ENCODE measurements around the gene CEP131. TPM values are rescaled to one million over a fixed set of nuclear protein-coding genes. Genes with fewer than 3 reads are reported as not detected.
A peak's percentile ranks its signal among the peaks of the same experiment; 100 is the strongest.
"Not testable (repeated sequence)": the region's sequence is repeated elsewhere in the genome, so short reads cannot be mapped to it uniquely, and the experiment has no call there.

The CEP131 gene
- total RNA-seq, 1 experiment from 2014 or later: 22.3 TPM

DNA sequence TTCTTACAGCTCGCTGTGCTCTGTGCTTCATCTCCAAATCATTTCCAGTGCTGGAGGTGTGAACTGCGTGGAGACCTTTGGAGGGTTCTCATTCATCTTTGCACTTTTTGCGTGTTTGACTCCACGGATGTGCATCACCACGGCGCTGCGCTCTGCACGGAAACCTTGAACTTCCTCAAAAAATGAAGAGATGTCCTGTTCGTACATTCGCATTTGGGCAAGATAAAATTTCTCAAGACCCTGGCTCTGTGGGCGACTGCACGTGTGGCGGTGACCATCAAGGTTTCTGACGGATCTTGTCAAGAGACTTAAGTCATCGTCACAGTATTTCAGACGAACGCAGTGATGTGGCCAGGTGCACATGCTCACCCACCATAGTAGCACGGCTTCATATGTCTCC, 67.8 kb downstream of the CEP131 start:
- no peak for DNase-seq (ENCODE audit: low read depth)
- in situ Hi-C loops (cut with HindIII; ENCODE audit: low pct_unique_long_range_greater_than_20kb, low sequenced_read_pairs): no loop called here

DNA sequence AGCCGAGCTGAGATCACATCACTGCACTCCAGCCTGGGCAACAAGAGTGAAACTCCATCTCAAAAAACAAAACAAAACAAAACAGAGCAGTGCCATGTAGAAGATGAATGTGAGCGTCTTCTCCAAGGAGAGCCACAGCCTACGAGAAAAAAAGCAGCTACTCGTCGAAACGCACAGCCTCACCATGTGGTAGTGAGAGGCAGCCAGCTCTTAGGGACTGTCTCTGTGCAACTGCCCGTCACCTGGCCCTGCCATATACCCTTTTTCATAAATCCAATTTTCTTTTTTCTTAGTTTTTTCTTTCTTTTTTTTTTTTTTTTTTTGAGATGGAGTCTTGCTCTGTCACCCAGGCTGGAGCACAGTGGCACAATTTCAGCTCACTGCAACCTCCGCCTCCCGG, 68.7 kb downstream of the CEP131 start:
- DNase-seq (ENCODE audit: low read depth); in situ Hi-C loops (cut with HindIII; ENCODE audit: low pct_unique_long_range_greater_than_20kb, low sequenced_read_pairs): not testable (repeated sequence)

DNA sequence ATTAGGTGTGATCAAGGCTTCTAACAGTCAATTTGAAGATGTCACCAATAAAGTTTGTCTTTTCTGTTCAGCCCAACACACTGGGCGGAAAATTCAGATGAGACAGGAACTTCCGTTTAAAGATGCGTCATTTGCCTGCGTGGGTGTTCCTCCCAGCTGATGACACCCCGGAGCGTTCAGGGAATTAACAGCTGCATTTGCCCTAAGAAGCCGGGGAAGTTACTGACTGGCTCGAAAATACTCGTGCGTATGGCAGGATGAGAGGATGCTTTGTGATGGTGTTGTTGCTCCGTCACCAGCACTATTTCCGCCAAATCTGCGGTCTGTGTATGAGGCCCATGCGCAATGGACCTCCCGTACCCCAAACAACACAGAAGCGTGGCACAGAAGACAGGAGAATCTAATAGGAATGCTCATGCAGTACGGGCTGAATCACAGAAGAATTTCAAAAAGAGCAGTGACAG, 69.4 kb downstream of the CEP131 start:
- DNase-seq (ENCODE audit: low read depth): no peak
- in situ Hi-C loops (cut with HindIII; ENCODE audit: low pct_unique_long_range_greater_than_20kb, low sequenced_read_pairs): no loop called here

DNA sequence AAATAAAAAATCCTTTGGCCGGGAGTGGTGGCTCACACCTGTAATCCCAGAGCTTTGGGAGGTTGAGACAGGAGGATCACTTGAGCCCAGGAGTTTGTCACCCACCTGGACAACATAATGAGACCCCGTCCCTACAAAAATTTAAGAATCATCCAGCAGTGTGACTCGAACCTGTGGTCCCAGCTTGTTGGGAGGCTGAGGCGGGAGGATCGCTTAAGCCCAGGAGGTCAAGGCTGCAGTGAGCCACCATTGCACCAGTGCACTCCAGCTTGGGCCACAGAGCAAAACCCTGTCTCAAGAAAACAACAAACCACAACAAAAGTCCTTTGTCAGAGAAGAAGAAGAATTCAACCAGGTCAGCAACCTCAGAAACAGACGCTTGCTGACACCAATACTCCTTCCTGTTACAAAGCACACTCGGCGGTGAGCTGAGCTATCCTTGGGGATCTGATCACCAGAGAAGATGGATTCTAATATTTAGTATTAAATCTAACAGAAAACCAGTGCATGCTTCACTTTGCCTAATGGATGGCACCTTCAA, 70.4 kb downstream of the CEP131 start:
- in situ Hi-C loops (cut with HindIII; ENCODE audit: low pct_unique_long_range_greater_than_20kb, low sequenced_read_pairs): no loop called here

DNA sequence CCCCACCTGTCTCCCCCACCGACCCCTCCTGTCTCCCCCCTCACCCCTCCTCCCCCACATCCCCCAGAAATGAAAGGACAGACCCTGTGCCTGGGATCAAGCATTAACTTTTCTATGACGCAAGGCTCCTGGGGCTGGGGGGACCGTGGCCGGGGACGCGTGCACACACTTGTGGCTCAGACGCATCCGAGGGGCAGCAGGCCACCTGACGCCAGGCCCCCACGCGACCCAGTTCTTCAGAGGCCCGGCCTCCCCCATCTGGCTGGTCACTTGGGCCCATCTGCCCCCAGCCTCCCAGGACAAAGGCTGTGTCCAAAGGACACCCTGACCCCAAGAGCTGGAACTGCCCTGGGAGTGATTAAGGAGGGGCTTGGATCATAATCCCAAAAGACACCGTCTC, 71.5 kb downstream of the CEP131 start:
- no peak for DNase-seq (ENCODE audit: low read depth)
- in situ Hi-C loops (cut with HindIII; ENCODE audit: low pct_unique_long_range_greater_than_20kb, low sequenced_read_pairs): no loop called here

More for the DNA sequence above, 70.4 kb downstream of the CEP131 start:
- no peak for DNase-seq (ENCODE audit: low read depth)

DNA sequence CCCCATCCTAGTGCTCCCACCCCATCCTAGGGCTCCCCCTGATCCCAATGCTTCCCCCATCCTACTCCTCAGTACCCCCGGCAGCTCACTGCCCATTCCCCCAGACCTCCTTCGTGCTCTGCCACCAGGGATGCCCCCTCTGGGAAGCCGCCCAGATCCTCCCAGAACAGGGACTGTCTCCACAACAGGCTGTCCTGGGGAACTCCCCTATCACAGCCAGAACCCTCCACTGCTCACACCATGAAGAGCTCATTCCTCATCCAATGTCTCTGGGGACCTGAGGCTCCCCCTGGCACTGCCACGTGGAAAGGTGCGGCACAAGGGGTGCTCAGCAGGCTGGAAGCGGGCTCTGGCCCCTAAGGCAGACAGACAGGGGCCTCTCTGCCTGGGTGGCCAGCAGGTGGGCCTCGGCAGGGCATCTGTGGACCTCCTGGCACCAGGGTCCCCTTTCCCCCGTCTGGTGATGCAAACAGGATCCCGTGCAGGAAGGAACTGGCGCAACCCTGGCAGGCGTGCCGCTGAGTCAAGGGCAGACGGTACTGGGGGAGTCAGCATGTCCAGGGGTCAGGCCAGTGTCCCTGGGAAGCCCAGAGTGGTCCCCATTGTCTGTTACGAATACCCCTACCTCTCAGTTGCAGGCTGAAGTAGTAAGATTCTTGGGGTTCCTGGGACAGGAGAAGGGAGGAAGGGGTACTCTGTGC, 72.2 kb downstream of the CEP131 start:
- in situ Hi-C loops (cut with HindIII; ENCODE audit: low pct_unique_long_range_greater_than_20kb, low sequenced_read_pairs): no loop called here
- DNase-seq (ENCODE audit: low read depth): no peak

DNA sequence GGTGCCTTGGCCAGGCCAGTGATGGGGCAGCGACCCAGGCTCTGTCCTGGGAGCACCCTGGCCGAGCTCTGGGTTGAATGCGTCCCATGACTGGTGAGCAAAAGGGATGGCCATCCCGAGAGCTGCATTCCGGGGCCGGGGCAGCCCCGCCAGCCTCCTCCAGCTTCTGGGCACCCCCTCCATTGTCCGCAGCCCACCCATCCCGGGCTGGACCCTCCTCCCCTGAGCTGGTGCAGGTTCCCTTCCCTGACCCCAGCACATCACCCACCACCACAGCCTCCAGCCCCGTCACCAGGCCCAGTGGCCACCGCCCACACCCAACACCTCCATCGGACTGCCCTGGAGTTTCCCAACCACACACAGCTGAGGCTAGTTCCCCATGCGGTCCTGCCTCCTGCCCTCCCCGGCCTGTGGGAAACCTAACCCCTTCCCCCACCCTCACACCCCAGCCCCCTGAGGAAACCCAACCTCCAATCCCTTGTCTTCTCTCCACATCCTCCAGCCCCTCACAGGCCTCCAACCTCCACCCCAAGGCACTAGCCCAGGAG, 73.7 kb downstream of the CEP131 start:
- in situ Hi-C loops (cut with HindIII; ENCODE audit: low pct_unique_long_range_greater_than_20kb, low sequenced_read_pairs): no loop called here

DNA sequence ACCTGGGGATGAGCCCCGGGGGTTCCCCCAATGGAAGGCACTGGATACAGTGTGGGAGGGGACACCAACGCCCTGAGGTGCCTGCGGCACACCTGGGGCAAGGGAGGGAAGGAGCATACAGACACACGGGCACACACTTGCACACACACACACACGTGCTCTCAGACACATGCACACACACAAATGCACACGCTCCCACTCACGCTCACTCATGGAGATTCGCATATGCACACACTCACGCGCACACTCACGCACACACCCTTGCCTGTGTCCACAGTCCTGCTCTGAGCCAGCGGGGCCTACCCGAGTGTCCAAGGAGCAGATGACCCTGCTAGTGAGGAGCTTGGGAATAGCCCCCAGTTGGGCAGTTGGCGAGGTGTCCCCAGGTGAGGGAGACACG, 74.2 kb downstream of the CEP131 start:
- in situ Hi-C loops (cut with HindIII; ENCODE audit: low pct_unique_long_range_greater_than_20kb, low sequenced_read_pairs): no loop called here

More for the DNA sequence above, 73.7 kb downstream of the CEP131 start:
- DNase-seq (ENCODE audit: low read depth): no peak

DNA sequence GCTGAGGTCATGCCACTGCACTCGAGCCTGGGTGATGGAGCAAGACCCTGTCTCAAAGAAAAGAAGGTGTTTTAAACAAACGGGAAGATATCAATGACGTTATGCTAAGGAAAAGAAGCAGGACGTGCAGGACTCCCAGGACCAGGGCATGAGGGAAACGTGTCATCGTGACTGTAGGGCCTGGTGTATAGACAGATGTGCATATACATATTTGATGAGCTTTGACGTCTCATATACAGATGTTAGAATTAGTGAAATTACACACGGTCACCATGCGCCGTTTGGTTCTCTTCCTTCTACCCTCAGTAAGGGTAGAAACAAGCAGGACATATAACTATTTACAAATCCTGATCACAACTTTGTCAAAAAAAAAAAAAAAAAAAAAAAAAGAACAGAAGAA, 75.1 kb downstream of the CEP131 start:
- in situ Hi-C loops (cut with HindIII; ENCODE audit: low pct_unique_long_range_greater_than_20kb, low sequenced_read_pairs): no loop called here
- DNase-seq (ENCODE audit: low read depth): no peak

More for the DNA sequence above, 74.2 kb downstream of the CEP131 start:
- DNase-seq (ENCODE audit: low read depth): no peak

DNA sequence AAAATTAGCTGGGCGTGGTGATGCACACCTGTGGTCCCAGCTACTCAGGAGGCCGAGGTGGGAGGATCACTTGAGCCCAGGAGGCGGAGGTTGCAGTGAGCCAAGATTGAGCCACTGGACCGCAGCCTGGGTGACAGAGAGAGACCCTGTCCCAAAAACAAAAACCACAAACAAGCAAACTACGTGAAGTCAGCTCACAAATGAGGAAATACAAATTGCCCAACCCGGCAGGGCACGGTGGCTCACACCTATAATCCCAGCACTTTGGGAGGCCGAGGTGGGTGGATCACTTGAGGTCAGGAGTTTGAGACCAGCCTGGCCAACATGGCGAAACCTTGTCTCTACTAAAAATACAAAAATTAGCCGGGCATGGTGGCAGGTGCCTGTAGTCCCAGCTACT, 76.6 kb downstream of the CEP131 start:
- DNase-seq (ENCODE audit: low read depth); in situ Hi-C loops (cut with HindIII; ENCODE audit: low pct_unique_long_range_greater_than_20kb, low sequenced_read_pairs): not testable (repeated sequence)

DNA sequence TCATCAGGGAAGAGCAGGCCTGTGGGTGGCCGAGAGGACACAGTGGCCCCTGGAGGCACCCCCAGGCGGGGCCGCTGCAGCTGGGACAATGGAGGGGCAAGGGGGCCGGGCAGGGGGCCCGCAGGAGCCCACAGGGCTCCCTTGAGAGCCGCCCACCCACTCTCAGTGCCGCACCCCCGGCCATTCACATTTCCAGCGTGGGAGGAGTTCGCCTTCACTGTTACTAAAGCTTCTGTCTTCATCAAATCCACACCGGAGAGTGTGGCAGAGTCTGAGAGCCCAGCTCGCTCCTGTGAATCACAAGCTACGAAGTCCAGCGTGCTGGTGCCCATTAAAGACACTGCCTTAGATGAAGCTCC, 78.4 kb downstream of the CEP131 start:
- in situ Hi-C loops (cut with HindIII; ENCODE audit: low pct_unique_long_range_greater_than_20kb, low sequenced_read_pairs): no loop called here
- DNase-seq (ENCODE audit: low read depth): no peak

DNA sequence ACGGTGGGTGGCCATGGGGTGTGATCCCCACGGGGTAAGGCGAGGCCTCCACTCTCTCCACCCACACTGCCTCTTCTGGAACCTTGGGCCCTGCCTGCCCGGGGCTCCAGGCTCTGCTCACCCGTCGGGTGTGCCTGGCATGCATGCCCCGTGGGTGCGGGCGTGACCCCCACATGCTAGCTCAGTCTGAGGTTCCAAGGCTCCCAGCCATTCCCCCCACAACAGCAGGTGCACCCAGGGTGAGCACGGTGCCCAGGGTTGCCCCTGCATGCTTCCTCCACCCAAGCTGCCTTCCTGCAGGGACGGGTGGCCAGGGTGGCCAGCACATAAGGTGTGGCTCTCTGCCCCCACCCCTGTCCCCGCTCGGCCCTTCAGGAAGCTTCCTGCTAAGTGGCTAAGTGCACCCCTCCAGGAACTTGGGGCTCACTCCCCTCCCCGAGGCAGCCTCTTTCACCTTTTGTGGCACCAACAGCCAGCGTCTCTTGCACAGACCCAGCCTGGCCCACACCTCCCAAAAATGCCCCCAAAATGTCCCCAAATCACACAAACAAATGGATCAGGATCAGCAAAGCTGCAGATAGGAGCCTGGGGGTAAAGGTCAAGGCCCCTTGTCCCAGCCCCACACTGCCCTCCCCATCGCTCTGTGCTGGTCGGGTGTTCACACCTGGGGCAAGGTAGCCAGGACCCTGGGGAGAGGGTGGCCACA, 78.9 kb downstream of the CEP131 start:
- DNase-seq (ENCODE audit: low read depth): no peak
- in situ Hi-C loops (cut with HindIII; ENCODE audit: low pct_unique_long_range_greater_than_20kb, low sequenced_read_pairs): no loop called here

DNA sequence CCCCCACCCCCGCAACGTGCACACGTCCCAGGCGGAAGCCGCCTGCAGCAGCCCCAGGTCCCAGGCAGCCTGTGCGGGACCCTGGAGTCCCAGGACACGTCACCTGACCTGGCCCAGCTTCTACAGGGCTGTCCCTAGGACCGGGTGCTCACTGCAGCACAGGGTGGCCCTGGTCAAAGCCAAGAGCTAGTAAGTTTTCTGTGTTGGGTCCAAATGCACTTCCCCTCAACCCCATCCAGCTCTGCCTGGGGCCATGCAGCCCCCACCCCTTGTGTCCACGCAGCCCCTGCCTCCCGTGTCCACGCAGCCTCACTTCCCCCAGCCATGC, 79.6 kb downstream of the CEP131 start:
- in situ Hi-C loops (cut with HindIII; ENCODE audit: low pct_unique_long_range_greater_than_20kb, low sequenced_read_pairs): no loop called here
- DNase-seq (ENCODE audit: low read depth): no peak

DNA sequence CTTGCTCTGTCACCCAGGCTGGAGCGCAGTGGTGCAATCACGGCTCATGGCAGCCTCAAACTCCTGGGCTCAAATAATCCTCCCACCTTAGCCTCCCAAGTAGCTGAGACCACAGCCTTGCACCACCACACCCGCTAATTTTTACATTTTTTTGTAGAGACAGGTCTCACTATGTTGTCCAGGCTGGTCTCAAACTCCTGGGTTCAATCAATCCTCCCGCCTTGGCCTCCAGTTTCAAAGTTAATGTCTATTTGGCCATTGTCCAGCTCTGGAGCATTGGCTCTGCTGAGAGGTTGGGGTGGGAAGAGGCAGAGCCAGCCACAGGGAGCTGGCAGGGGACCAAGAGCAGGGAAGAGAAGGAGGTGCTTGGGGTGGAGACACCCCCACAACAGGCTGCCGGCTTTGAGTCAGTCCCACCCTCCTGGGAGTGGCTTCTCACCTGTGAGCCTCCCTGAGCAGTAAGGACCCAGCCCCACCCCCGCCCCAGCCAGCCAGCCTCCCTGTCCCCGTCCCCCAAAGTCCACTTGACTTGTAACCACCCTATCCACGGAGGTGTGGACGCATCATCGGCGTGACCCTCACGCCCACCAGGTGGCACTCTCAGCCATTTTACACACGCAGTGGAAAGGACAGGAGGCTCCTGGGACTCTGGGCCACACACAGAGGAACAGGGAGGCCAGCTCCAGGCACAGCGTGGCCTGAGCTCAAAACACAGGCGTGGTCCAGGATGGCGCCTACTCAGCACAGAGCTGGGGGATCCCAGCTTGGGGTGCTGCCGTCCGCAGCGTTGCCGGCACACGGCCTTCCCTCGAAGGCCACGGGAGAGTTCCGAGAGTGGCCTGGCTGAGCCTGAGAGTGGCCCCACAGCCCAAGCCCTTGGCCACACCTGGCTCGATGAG, 80.2 kb downstream of the CEP131 start:
- in situ Hi-C loops (cut with HindIII; ENCODE audit: low pct_unique_long_range_greater_than_20kb, low sequenced_read_pairs): no loop called here
- peak; percentile 74 for DNase-seq (ENCODE audit: low read depth)

DNA sequence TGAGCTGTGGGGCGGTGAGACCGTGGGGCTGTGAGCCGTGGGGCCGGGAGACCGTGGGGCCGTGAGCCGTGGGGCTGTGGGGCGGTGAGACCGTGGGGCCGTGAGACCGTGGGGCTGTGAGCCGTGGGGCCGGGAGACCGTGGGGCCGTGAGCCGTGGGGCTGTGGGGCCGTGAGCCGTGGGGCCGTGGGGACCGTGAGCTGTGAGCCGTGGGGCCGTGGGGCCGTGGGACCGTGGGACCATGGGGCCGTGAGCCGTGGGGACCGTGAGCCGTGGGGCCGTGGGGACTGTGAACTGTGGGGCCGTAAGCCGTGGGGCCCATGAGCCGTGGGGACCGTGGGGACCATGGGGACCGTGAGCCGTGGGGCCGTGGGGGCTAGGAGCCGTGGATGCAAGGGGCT, 82.1 kb downstream of the CEP131 start:
- no peak for DNase-seq (ENCODE audit: low read depth)
- in situ Hi-C loops (cut with HindIII; ENCODE audit: low pct_unique_long_range_greater_than_20kb, low sequenced_read_pairs): no loop called here

DNA sequence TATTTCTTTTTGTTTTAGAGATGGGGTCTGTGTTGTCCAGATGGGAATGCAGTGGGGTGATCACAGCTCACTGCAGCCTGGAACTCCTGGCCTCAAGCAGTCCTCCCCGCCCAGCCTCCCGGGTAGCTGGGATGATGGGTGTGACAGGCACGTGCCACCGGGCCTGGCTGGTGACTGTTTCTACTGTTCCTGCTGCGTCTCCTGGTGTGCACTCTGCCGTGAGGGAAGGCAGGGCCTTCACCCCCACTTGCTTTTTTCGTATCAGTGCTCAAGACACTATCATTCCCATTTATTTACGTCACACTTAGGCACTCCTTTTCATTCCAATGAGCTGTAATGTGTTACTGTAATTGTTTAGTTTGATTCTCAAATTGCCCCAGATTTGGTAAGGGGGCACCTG, 82.7 kb downstream of the CEP131 start:
- DNase-seq (ENCODE audit: low read depth): no peak
- in situ Hi-C loops (cut with HindIII; ENCODE audit: low pct_unique_long_range_greater_than_20kb, low sequenced_read_pairs): no loop called here

Data from Caki2 (cell line).